HG03442 (cell line): ENCODE results near the gene OR10A2.
A peak's percentile ranks its signal among the peaks of the same experiment; 100 is the strongest.
"Not testable (repeated sequence)": the region's sequence is repeated elsewhere in the genome, so short reads cannot be mapped to it uniquely, and the experiment has no call there.

Source experiments
- ATAC-seq: cut with Tn5 transposase; IDR thresholded peaks from one replicate; pipeline ENCODE4 v1.9.1; 2021; ENCODE audit warnings: mild to moderate bottlenecking, moderate library complexity; ENCODE audit not compliant: unreplicated experiment

The OR10A2 gene

DNA sequence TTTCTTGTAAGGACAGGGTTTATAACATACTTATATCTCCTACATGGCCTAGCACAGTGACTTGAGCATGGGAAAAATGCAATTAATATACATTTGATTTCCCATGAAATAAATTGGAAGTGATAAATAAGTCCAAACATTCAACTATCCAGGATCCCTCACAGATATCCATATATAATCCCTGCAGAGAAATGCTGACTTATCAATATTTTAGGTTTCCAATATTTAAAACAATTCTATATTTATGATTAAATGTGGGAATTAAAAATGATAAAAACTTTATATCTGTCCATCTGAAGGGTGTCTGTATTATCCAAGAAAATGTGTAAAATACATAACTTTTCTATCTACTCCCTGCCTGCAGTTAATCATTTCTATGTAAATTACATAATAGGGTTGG lies 19.9 kb downstream of the OR10A2 start:
- ATAC-seq: no peak

DNA sequence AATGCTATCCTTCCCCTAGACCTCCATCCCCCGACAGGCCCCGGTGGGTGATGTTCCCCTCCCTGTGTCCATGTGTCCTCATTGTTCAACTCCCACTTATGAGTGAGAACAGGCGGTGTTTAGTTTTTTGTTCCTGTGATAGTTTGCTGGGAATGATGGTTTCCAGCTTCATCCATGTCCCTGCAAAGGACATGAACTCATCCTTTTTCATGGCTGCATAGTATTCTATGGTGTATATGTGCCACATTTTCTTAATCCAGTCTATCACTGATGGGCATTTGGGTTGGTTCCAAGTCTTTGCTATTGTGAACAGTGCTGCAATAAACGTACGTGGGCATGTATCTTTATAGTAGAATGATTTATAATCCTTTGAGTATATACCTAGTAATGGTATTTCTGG lies 24.9 kb downstream of the OR10A2 start:
- not testable (repeated sequence) for ATAC-seq

DNA sequence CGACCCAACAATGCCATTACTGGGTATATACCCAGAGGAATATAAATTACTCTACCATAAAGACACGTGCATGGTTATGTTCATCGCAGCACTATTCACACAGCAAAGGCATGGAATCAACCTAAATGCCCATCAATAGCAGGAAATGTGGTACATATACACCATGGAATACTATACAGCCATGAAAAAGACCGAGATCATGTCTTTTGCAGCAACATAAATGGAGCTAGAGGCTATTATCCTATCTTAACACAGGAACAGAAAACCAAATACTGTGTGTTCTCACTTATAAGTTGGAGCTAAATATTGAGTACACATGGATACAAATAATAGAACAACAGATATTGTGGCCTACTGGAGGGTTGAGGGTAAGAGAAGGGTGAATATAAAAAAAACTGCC lies 26.0 kb downstream of the OR10A2 start:
- no peak for ATAC-seq

DNA sequence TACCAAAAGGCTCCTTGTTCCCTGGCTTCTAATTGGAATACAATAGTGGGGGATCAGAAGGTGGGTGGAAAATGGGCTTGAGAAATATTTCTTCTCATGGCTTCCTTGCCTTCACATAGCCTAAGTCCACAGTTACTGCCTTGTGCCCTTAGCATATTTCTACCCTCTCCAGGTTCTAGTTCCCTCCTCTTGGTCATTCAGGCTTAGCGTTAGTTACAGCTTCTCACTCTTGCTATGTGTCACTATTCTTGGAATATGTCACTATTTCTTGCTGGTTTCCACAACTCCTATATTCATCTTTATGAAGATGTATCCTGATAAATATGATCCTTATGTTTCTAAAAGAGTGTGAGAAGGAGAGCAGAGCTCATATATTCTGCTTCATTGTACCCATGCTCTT lies 27.0 kb downstream of the OR10A2 start:
- ATAC-seq: no peak

DNA sequence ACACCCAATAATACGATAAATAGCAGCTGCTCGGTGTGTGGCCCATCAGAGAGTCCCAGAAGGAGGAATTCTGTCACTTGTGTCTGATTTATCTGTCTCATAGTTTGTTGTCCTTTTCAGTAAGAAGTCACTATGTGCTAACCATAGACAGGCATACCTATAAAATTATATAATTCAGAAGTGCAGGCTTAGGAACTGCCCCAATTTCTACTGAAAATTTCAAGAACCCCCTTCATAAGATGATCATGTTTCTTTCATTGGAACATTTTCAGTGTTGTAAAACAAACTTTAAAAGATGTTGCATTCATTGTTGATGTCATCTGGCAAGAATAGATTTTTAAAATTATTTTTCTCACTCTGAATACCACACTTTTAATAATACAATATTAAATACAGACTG lies 29.5 kb downstream of the OR10A2 start, which contains the start of gene OR2D2:
Gene OR2D2, minus strand, starts transcription at position 101 of the 400 bp plus-strand sequence. Its CDS starts 0 bp downstream, at position 101.
- no peak for ATAC-seq

DNA sequence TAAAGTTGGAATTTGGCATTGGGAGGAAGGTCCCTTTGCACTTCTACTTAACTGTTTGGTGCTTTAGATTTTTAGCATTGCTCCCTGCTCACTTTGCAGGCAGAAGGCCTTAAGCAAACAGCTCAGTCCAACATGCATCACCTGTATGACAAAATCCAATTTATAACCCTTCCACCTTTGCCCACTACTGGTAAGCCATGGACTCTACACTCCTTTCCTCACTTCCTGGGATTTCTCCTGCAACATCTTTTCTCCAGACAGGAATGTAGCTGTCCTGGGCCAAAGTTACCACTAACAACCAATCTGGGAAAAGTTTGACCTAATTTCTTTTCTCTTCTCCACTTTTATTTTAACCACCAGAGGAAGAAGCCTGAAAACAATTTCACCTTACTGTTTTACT lies 31.2 kb downstream of the OR10A2 start:
- no peak for ATAC-seq

DNA sequence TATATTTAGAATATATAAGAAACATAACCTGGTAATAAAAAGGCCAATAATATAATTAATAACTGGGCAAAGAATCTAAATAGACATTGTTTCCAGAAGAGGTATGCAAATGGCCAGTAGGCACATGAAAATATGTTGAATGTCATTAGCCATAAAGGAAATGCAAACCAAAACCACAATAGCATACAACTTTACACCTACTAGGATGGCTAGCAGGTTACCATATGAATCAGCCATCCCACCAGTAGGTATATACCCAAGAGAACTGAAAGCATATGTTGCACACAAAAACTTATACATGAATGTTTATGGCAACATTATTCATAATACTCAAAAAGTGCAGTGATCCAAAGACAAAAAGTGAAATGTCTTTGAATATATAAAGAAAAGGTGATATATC lies 32.2 kb downstream of the OR10A2 start:
- peak; percentile 92 for ATAC-seq

DNA sequence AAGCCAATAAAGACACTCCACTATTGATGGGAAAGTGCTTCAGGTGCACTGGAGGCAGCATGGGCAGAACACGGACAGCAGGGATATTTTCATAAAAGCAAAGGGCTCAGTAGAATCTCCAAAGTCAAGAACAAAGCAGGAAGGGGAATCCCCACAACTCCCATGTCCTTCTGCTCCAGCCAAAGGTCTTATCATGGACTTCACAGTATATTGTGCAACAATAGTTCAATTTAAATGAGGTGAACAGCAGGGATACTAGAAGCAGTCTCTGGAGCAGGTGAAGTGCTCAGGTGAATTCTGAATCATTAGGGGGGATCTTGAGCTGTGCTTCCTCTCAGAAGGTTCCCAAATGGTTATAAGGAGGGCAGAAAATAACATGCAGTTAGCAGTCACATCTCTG lies 36.1 kb downstream of the OR10A2 start:
- ATAC-seq: no peak

DNA sequence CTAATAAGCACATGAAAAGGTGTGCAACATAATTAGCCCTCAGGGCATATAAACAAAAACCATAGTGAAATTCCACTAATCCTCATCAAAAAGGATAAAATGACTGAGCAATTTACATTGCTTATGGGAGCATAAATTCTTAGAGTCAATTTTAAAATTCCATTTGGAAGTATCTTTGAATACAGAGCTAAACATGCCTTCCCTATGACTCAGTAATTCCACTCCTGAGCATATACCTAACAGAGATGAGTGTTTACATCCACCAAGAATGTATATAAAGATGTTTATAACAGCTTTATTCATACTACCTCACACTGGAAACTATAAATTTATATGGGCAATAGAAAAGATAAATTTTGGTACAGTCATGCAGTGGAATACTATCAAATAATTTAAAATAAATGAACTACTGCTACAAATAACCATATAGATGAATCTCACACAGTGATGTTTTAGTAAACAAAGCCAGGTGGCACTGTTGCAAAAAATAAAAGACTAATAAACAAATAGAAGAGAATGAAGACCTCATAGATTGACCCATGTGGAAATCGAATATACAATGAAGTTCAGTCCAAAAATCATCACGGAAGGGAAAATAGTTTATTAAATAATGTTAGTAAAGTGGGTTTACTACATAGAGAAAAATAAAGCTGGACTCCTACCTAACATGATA lies 37.6 kb downstream of the OR10A2 start:
- ATAC-seq: no peak

DNA sequence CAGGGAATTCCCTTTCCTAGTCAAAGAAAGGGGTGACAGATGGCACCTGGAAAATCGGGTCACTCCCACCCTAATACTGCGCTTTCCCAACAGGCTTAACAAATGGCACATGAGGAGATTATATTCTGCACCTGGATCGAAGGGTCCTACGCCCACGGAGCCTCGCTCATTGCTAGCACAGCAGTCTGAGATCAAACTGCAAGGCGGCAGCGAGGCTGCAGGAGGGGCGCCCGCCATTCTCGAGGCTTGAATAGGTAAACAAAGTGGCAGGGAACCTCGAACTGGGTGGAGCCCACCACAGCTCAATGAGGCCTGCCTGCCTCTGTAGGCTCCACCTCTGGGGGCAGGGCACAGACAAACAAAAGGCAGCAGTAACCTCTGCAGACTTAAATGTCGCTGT lies 41.9 kb downstream of the OR10A2 start:
- not testable (repeated sequence) for ATAC-seq

DNA sequence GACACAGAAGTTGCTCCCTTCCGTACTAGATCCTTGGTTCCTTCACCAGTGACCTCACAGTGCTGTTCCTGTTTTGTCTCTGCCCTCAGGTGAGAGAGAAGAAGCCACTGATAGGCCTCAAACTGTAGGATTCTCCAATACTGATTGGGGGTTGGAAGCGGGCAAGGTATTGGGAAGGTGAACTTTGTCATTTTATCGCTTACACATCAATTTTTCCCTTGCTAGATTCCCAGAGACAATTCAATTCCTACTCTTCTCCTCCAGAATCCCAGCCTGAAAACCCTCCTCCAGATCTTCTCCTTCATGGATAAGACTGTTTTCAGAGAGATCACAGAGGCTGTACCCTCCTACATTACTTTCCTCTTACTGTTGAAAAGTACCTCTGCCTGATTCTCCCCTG lies 48.5 kb downstream of the OR10A2 start:
- ATAC-seq: no peak

DNA sequence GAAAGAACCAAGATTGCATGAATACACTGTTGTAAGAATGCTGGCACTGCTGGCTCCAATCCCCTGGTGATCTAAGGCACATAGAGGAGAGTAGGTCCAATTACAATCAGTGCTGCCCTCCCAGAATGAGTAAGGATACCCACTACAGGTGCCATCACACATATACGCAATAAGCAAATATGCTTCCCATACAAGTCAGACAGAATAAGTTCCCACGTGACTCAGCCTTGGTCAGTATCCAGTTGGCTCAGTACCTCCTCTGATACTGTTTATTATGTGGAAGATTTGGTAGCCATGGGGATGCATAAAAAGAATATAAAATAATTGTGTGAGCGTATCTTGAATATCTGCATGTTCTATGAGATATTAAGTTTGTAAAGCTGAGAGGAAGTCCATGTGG lies 49.1 kb downstream of the OR10A2 start:
- no peak for ATAC-seq

DNA sequence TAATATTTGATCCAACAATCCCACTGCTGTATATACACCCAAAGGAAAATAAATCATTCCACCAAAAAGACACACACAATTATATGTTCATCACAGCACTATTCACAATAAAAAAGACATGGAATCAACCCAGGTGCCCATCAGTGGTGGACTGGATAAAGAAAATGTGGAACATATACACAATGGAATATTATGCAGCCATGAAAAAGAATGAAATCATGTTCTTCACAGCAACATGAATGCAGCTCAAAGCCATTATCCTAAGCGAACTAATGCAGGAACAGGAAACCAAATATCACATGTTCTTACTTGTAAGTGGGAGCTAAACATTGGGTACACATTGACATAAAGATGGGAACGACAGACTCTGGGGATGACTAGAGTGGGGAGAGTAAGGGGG lies 56.8 kb downstream of the OR10A2 start:
- no peak for ATAC-seq

DNA sequence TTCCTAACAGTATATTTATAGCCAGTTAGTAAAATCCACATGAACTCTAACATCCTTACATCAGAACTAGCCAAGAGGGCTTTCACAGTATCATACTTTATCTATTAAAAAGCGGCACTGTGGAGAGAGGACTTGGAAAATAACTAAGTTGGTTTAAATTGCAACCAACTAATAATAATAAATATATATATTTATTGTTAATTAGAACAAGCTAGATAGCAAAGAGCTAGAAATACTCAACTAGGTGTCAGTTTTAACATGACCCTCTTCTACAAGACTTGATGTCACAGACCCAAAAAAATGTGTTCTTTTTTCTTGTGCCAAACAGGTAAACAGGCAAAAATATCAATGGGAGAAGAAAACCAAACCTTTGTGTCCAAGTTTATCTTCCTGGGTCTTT lies 57.8 kb downstream of the OR10A2 start, which contains the start of gene OR2D3:
Gene OR2D3, plus strand, starts transcription at position 301 of the 400 bp plus-strand sequence. Its CDS starts 0 bp downstream, at position 301.
- no peak for ATAC-seq
